HFFc6 (cell line): ENCODE data around the gene NOL12. TPM values are rescaled to one million over a fixed set of nuclear protein-coding genes. Genes with fewer than 3 reads are reported as not detected.

Experiments
- DNase-seq: peaks from one replicate; pipeline ENCODE4 v3.0.0-alpha.2; 2018
- H3K27ac Mint-ChIP-seq: 2 replicates; pipeline ENCODE4 v1.8.0; 2020; ENCODE audit warnings: mild to moderate bottlenecking, mixed read lengths
- H3K27me3 Mint-ChIP-seq: 2 replicates; pipeline ENCODE4 v1.8.0; 2021; ENCODE audit warnings: mild to moderate bottlenecking, moderate library complexity, mixed read lengths; ENCODE audit not compliant: insufficient read depth
- H3K36me3 Mint-ChIP-seq: 2 replicates; pipeline ENCODE4 v1.8.0; 2021; ENCODE audit warnings: low read depth, mixed read lengths
- H3K4me1 Mint-ChIP-seq: 2 replicates; pipeline ENCODE4 v1.8.0; 2020; ENCODE audit warnings: low read depth, mixed read lengths
- H3K4me3 Mint-ChIP-seq: 2 replicates; pipeline ENCODE4 v1.8.0; 2020; ENCODE audit warnings: mild to moderate bottlenecking, moderate library complexity, mixed read lengths
- H3K9me3 Mint-ChIP-seq: 2 replicates; pipeline ENCODE4 v1.8.0; 2020; ENCODE audit warnings: mild to moderate bottlenecking, mixed read lengths
- CTCF ChIP-seq: fragments of 200-600 bp; sonication (generic); IDR thresholded peaks from 2 replicates; pipeline ENCODE4 v1.5.0; 2021; ENCODE audit warnings: antibody characterized with exemption, mild to moderate bottlenecking
- total RNA-seq, 6 experiments: library from RNA; stranded (reverse); fragmentation: NEBNext Ultra II Directional; extraction: Animal tissue kit (Norgen Biotek cat#: 25700); gene quantifications; 2 replicates in 1 of 6; 3 replicates in 5 of 6; pipeline ENCODE4 v1.2.3, GENCODE V29; 2021

The NOL12 gene
- total RNA-seq, 6 experiments from 2014 or later: 17.7 to 29.6 (median 26.9) TPM

GRCh38 chr22:37701141-37701786 lies 15.1 kb downstream of the NOL12 start:
- no peaks in the 10 kb centered on the region for H3K36me3 Mint-ChIP-seq
- no peak for TF ChIP-seq CTCF
- DNase-seq: no peak
- no peak overlapping the region for H3K27ac Mint-ChIP-seq
- H3K27me3 Mint-ChIP-seq: peaks cover 3% of the 10 kb centered on the region
- H3K9me3 Mint-ChIP-seq: no peaks in the 10 kb centered on the region
- H3K4me1 Mint-ChIP-seq: peaks cover 15% of the 10 kb centered on the region
- no peak overlapping the region for H3K4me3 Mint-ChIP-seq

- no peaks in the 10 kb centered on the region for H3K36me3 Mint-ChIP-seq
These were observed 17.8 kb downstream of the NOL12 start for GRCh38 chr22:37703906-37704305.

GRCh38 chr22:37704645-37705044 lies 18.5 kb downstream of the NOL12 start:
- no peak for DNase-seq
- Mint-ChIP-seq H3K27ac (no peak overlapping the region), H3K36me3 (no peaks in the 10 kb centered on the region), H3K4me1 (peaks cover 5% of the 10 kb centered on the region; the same call in 1 of the 2 replicates), H3K9me3 (no peaks in the 10 kb centered on the region), H3K4me3 (no peak overlapping the region), H3K27me3 (peaks cover 2% of the 10 kb centered on the region)
- TF ChIP-seq CTCF: no peak

More at GRCh38 chr22:37703906-37704305, 17.8 kb downstream of the NOL12 start:
- TF ChIP-seq CTCF: no peak
- Mint-ChIP-seq H3K9me3 (no peaks in the 10 kb centered on the region), H3K4me1 (peaks cover 5% of the 10 kb centered on the region; the same call in 1 of the 2 replicates), H3K27me3 (peaks cover 2% of the 10 kb centered on the region), H3K4me3 (no peak overlapping the region; the same call in 1 of the 2 replicates), H3K27ac (no peak overlapping the region)
- DNase-seq: no peak

GRCh38 chr22:37705205-37705604 lies 19.1 kb downstream of the NOL12 start:
- TF ChIP-seq CTCF: no peak
- Mint-ChIP-seq H3K9me3 (no peaks in the 10 kb centered on the region), H3K4me3 (no peak overlapping the region), H3K4me1 (peaks cover 5% of the 10 kb centered on the region; the same call in 1 of the 2 replicates), H3K27ac (no peak overlapping the region), H3K36me3 (no peaks in the 10 kb centered on the region), H3K27me3 (peaks cover 2% of the 10 kb centered on the region)
- no peak for DNase-seq

GRCh38 chr22:37708580-37709444 lies 22.7 kb downstream of the NOL12 start:
- H3K9me3 Mint-ChIP-seq: no peaks in the 10 kb centered on the region
- no peak for DNase-seq
- peaks cover 5% of the 10 kb centered on the region for H3K27me3 Mint-ChIP-seq
- peaks cover 2% of the 10 kb centered on the region; the same call in 1 of the 2 replicates for H3K4me1 Mint-ChIP-seq
- TF ChIP-seq CTCF: no peak
- no peak overlapping the region for H3K4me3 Mint-ChIP-seq
- no peaks in the 10 kb centered on the region for H3K36me3 Mint-ChIP-seq
- no peak overlapping the region for H3K27ac Mint-ChIP-seq
